Measurements from ENCODE around the gene ST6GALNAC6.

ST6GALNAC6 gene

GRCh38 chr9:127938298-127938690 is 38.9 kb upstream of the ST6GALNAC6 start:
- H3K27me3 ChIP-seq (ENCODE audit: insufficient read depth, low read length), result no peaks in the 10 kb centered on the region
- H3K36me3 ChIP-seq (ENCODE audit: control insufficient read depth in 1 of 2, insufficient read depth in 2 of 2, low read length in 2 of 2), result peaks cover 41 to 46% of the 10 kb centered on the region in 2 experiments
- peak overlapping the region; percentile 40 for H2AFZ ChIP-seq (ENCODE audit: insufficient read depth, low read length, poor library complexity)
- peaks cover 3% of the 10 kb centered on the region for H3K79me2 ChIP-seq (ENCODE audit: control insufficient read depth, insufficient read depth, low read length, poor library complexity)
- H3K18ac ChIP-seq (ENCODE audit: low read length), result no peak overlapping the region
- H2AK5ac ChIP-seq (ENCODE audit: low read length), result peak overlapping the region; percentile 50
- DNase-seq, result peak in 1 of 2 donors; percentile 36
- peak overlapping the region; percentile 82 for H4K8ac ChIP-seq (ENCODE audit: low read depth, low read length)
- no peak overlapping the region for H2BK120ac ChIP-seq (ENCODE audit: insufficient read depth, low read length, poor library complexity)
- WGBS (ENCODE audit: extremely low coverage, insufficient coverage, insufficient read length), result no CpG with 5 or more reads among the region's 25 CpGs
- peak overlapping the region; percentile 9 for H3K27ac ChIP-seq (ENCODE audit: low read depth, low read length)
- no peaks in the 10 kb centered on the region for H3K9me3 ChIP-seq (ENCODE audit: insufficient read depth, low read depth, low read length)
- H3K4ac ChIP-seq (ENCODE audit: low read depth, low read length), result peak overlapping the region; percentile 11
- no peak overlapping the region for H2BK5ac ChIP-seq (ENCODE audit: low read depth, low read length, poor library complexity)
- H3K4me2 ChIP-seq (ENCODE audit: low read length), result peak overlapping the region; percentile 66
- peak overlapping the region; percentile 4 for H3K14ac ChIP-seq (ENCODE audit: low read length)
- H3K4me3 ChIP-seq (ENCODE audit: low read depth, low read length), result peak overlapping the region; percentile 85
- peaks cover 4% of the 10 kb centered on the region for H3K79me1 ChIP-seq (ENCODE audit: low read length)
- H3K4me1 ChIP-seq (ENCODE audit: control insufficient read depth in 1 of 2, insufficient read depth in 2 of 2, low read length in 2 of 2), result peaks cover 9 to 19% of the 10 kb centered on the region in 2 experiments
- H4K12ac ChIP-seq (ENCODE audit: low read depth, low read length), result peak overlapping the region; percentile 7
- H4K91ac ChIP-seq (ENCODE audit: low read depth, low read length), result peak overlapping the region; percentile 47
- no peak overlapping the region for H3K9ac ChIP-seq (ENCODE audit: low read length)
- no peak overlapping the region for H3K23ac ChIP-seq (ENCODE audit: low read length)
- no peak overlapping the region for H2BK12ac ChIP-seq (ENCODE audit: low read length)

DNA sequence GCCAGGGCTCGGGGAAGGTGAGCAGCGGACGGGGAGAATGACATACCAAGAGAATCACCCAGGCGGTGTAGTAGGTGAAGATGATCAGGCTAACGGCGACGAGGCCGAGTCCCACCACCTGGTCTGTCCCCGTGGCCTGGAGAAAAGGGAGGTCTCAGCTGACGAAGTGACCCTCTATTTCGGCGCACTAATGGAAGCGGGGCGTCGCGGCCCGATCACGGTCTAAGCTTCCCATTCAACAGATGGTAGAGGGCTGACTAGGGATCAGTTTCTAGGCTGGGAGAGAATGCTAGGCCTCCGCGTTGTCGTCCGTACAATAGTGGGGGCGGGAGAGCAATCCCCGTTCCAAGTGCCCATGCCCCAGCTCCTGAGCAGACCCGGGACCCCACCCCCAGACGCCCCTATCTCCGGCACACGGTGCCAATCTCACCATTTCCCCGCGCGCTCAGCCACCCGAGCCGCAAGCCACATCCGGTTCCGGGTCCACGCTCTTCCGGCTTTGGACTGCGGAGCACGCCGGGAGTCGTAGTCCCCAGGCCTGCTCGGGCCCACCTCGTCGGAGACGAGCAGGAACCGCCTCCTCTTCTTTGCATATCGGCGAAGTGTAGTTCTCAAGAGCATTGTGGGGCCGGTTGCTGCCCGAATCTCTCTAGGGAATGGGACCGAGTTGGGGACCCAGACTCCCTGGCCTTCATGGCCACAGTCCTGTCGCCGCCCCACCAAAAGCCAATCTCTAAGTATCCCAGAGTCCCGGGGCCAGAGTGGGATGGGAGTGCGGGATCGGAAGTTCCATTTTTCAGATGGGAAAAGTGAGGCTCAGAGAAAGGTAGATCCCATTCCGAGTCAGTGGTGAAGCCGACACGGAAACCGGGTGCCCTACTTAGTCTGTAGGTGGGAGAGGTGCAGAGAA is 38.2 kb upstream of the ST6GALNAC6 start, which contains the start of gene DPM2:
Gene DPM2 (minus strand): TSS at position 467 of the 910 bp plus-strand sequence. CDS start 34 bp downstream, at position 433.
- Histone ChIP-seq H3K79me1 (ENCODE audit: low read length) (peaks cover 4% of the 10 kb centered on the region), H3K4me1 (ENCODE audit: control insufficient read depth in 1 of 2, insufficient read depth in 2 of 2, low read length in 2 of 2) (peaks cover 9 to 19% of the 10 kb centered on the region in 2 experiments), H2AFZ (ENCODE audit: insufficient read depth, low read length, poor library complexity) (peak within 1 kb of the TSS; percentile 51), H3K4ac (ENCODE audit: low read depth, low read length) (peak within 1 kb of the TSS; percentile 73), H2BK120ac (ENCODE audit: insufficient read depth, low read length, poor library complexity) (no peak within 1 kb of the TSS), H3K4me2 (ENCODE audit: low read length) (peak within 1 kb of the TSS; percentile 94), H4K12ac (ENCODE audit: low read depth, low read length) (peak within 1 kb of the TSS; percentile 43), H2BK12ac (ENCODE audit: low read length) (no peak within 1 kb of the TSS), H4K91ac (ENCODE audit: low read depth, low read length) (peak within 1 kb of the TSS; percentile 71), H3K27me3 (ENCODE audit: insufficient read depth, low read length) (no peaks in the 10 kb centered on the region), H3K36me3 (ENCODE audit: control insufficient read depth in 1 of 2, insufficient read depth in 2 of 2, low read length in 2 of 2) (peaks cover 34 to 40% of the 10 kb centered on the region in 2 experiments), H3K14ac (ENCODE audit: low read length) (peak within 1 kb of the TSS; percentile 82), H3K9ac (ENCODE audit: low read length) (peak within 1 kb of the TSS; percentile 88), H4K8ac (ENCODE audit: low read depth, low read length) (peak within 1 kb of the TSS; percentile 90), H2BK5ac (ENCODE audit: low read depth, low read length, poor library complexity) (peak within 1 kb of the TSS; percentile 32), H3K79me2 (ENCODE audit: control insufficient read depth, insufficient read depth, low read length, poor library complexity) (peaks cover 3% of the 10 kb centered on the region), H3K18ac (ENCODE audit: low read length) (peak within 1 kb of the TSS; percentile 16), H2AK5ac (ENCODE audit: low read length) (peak within 1 kb of the TSS; percentile 50), H3K9me3 (ENCODE audit: insufficient read depth, low read depth, low read length) (no peaks in the 10 kb centered on the region), H3K4me3 (ENCODE audit: low read depth, low read length) (peak within 1 kb of the TSS; percentile 85), H3K27ac (ENCODE audit: low read depth, low read length) (peak within 1 kb of the TSS; percentile 9), H3K23ac (ENCODE audit: low read length) (no peak within 1 kb of the TSS)
- DNase-seq, result peak; percentile 88 to 92
- no CpG with 5 or more reads among the region's 60 CpGs for WGBS (ENCODE audit: extremely low coverage, insufficient coverage, insufficient read length)

DNA sequence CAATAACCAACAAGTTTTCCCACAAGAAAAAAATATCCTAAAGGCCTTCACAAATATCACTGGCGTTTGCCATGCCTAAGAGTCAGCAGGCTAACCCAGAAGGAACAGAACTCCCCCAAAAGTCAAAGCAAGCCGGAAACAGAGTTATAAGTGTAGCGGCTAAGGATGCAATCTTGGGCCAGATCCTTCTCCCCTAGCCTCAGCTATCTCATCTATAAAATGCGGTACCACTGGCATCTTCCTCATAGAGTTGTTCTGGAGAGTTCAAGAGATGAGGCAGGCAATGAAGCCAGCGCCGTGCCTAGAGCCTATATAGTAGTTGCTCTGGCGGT is 37.6 kb upstream of the ST6GALNAC6 start:
- H3K4me1 ChIP-seq (ENCODE audit: control insufficient read depth in 1 of 2, insufficient read depth in 2 of 2, low read length in 2 of 2), result peaks cover 9 to 19% of the 10 kb centered on the region in 2 experiments
- H3K4me3 ChIP-seq (ENCODE audit: low read depth, low read length), result peak overlapping the region; percentile 85

DNA sequence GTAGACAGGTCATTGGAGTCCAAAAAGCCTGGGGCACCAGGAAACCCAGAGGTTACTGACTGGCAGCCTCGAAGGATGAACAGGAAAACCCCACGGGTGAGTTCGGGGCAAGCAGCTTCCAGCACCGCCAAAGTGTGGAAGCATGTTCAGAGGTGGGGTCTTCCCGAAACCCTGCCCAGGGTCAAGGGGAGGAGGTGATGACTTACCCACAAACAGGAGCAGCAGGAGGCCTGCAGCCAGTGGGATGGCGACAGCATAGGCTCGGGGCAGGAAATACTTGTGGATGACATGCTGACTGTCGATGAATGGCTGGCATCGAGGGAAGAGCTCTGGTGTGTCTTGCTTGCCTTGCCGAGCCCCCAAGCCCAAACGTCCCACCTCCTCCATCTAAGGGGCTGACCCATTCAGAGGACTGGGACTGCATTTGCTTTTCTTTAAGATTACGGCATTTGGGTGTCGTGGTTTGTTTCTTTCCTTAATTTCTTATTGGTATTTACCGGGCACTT is 37.0 kb upstream of the ST6GALNAC6 start:
- peaks cover 13 to 22% of the 10 kb centered on the region in 2 experiments for H3K4me1 ChIP-seq (ENCODE audit: control insufficient read depth in 1 of 2, insufficient read depth in 2 of 2, low read length in 2 of 2)

More for the DNA sequence above, 37.6 kb upstream of the ST6GALNAC6 start:
- Histone ChIP-seq H2AFZ (ENCODE audit: insufficient read depth, low read length, poor library complexity) (peak overlapping the region; percentile 51), H3K79me2 (ENCODE audit: control insufficient read depth, insufficient read depth, low read length, poor library complexity) (peaks cover 3% of the 10 kb centered on the region), H3K23ac (ENCODE audit: low read length) (no peak overlapping the region), H4K12ac (ENCODE audit: low read depth, low read length) (peak overlapping the region; percentile 43), H3K27me3 (ENCODE audit: insufficient read depth, low read length) (no peaks in the 10 kb centered on the region), H3K18ac (ENCODE audit: low read length) (no peak overlapping the region), H3K9me3 (ENCODE audit: insufficient read depth, low read depth, low read length) (no peaks in the 10 kb centered on the region), H3K9ac (ENCODE audit: low read length) (peak overlapping the region; percentile 88), H3K36me3 (ENCODE audit: control insufficient read depth in 1 of 2, insufficient read depth in 2 of 2, low read length in 2 of 2) (peaks cover 28 to 34% of the 10 kb centered on the region in 2 experiments), H4K8ac (ENCODE audit: low read depth, low read length) (peak overlapping the region; percentile 90), H2BK12ac (ENCODE audit: low read length) (no peak overlapping the region), H2BK5ac (ENCODE audit: low read depth, low read length, poor library complexity) (no peak overlapping the region), H2AK5ac (ENCODE audit: low read length) (peak overlapping the region; percentile 50), H3K4ac (ENCODE audit: low read depth, low read length) (peak overlapping the region; percentile 73), H2BK120ac (ENCODE audit: insufficient read depth, low read length, poor library complexity) (no peak overlapping the region), H4K91ac (ENCODE audit: low read depth, low read length) (peak overlapping the region; percentile 71), H3K14ac (ENCODE audit: low read length) (peak overlapping the region; percentile 82), H3K27ac (ENCODE audit: low read depth, low read length) (no peak overlapping the region), H3K4me2 (ENCODE audit: low read length) (peak overlapping the region; percentile 94), H3K79me1 (ENCODE audit: low read length) (peaks cover 4% of the 10 kb centered on the region)
- no peak for DNase-seq
- no CpG with 5 or more reads among the region's 7 CpGs for WGBS (ENCODE audit: extremely low coverage, insufficient coverage, insufficient read length)

More for the DNA sequence above, 37.0 kb upstream of the ST6GALNAC6 start:
- H4K8ac ChIP-seq (ENCODE audit: low read depth, low read length), result no peak overlapping the region
- H3K9me3 ChIP-seq (ENCODE audit: insufficient read depth, low read depth, low read length), result no peaks in the 10 kb centered on the region
- H2BK5ac ChIP-seq (ENCODE audit: low read depth, low read length, poor library complexity), result no peak overlapping the region
- DNase-seq, result no peak
- no CpG with 5 or more reads among the region's 14 CpGs for WGBS (ENCODE audit: extremely low coverage, insufficient coverage, insufficient read length)
- no peak overlapping the region for H2AK5ac ChIP-seq (ENCODE audit: low read length)
- no peak overlapping the region for H2BK120ac ChIP-seq (ENCODE audit: insufficient read depth, low read length, poor library complexity)
- peak overlapping the region; percentile 94 for H3K4me2 ChIP-seq (ENCODE audit: low read length)
- peaks cover 3% of the 10 kb centered on the region for H3K79me2 ChIP-seq (ENCODE audit: control insufficient read depth, insufficient read depth, low read length, poor library complexity)
- H3K14ac ChIP-seq (ENCODE audit: low read length), result no peak overlapping the region
- no peaks in the 10 kb centered on the region for H3K27me3 ChIP-seq (ENCODE audit: insufficient read depth, low read length)
- H3K79me1 ChIP-seq (ENCODE audit: low read length), result peaks cover 4% of the 10 kb centered on the region
- no peak overlapping the region for H2BK12ac ChIP-seq (ENCODE audit: low read length)
- no peak overlapping the region for H2AFZ ChIP-seq (ENCODE audit: insufficient read depth, low read length, poor library complexity)
- no peak overlapping the region for H3K4me3 ChIP-seq (ENCODE audit: low read depth, low read length)
- H4K91ac ChIP-seq (ENCODE audit: low read depth, low read length), result no peak overlapping the region
- peaks cover 23 to 27% of the 10 kb centered on the region in 2 experiments for H3K36me3 ChIP-seq (ENCODE audit: control insufficient read depth in 1 of 2, insufficient read depth in 2 of 2, low read length in 2 of 2)
- no peak overlapping the region for H3K23ac ChIP-seq (ENCODE audit: low read length)
- H4K12ac ChIP-seq (ENCODE audit: low read depth, low read length), result no peak overlapping the region
- no peak overlapping the region for H3K4ac ChIP-seq (ENCODE audit: low read depth, low read length)
- H3K18ac ChIP-seq (ENCODE audit: low read length), result no peak overlapping the region
- no peak overlapping the region for H3K9ac ChIP-seq (ENCODE audit: low read length)
- no peak overlapping the region for H3K27ac ChIP-seq (ENCODE audit: low read depth, low read length)
